K562 (cell line): ENCODE data around the gene DNAJC8. TPM values are rescaled to one million over a fixed set of nuclear protein-coding genes. Genes with fewer than 3 reads are reported as not detected.

Source experiments
- ATAC-seq: fragments of 200-7000 bp; cut with Tn5 transposase; 3 replicates; pipeline ENCODE4 v1.9.1; 2020; ENCODE audit warnings: moderate library complexity
- BruUV-seq: library from RNA; stranded (reverse); fragments of 400-500 nt; replicated peaks from 2 replicates; lab custom pipeline; 2021; lab: Mats Ljungman, UMichigan
- CTCF ChIA-PET: fragments of 300-600 bp; formaldehyde crosslinking; extraction: SDS; loops from one replicate; lab custom pipeline; 2021; ENCODE audit warnings: low intra/inter-chr PET ratio; lab: Yijun Ruan, JAX
- POLR2A ChIA-PET: fragments of 300-600, 350-650 bp; sonication (Branson Sonifier 250); formaldehyde crosslinking; extraction: SDS; loops from one replicate; lab custom pipeline; 2021; ENCODE audit warnings: antibody characterized with exemption, inconsistent platforms; lab: Yijun Ruan, JAX
- DNase-seq, 4 experiments: peaks; one replicate each; pipeline versions ENCODE4 v3.0.0 to v3.0.0-alpha.2; 2011 to 2018; ENCODE audit warnings: low spot score in 3 of 4, mixed read lengths in 3 of 4; ENCODE audit errors: extremely low read depth in 1 of 4
- FAIRE-seq: peaks from 2 replicates; lab custom pipeline; 2011; peaks lifted over from hg19 to GRCh38; lab: Jason Lieb, UNC
- H2AFZ ChIP-seq: 2 replicates; pipeline ENCODE4 v1.6.0; 2011; ENCODE audit warnings: low read depth, low read length, control low read depth, inconsistent platforms
- H3K27ac ChIP-seq: fragments of 200-600 bp; 3 replicates; pipeline ENCODE4 v1.8.0; 2011; ENCODE audit warnings: low read depth, mild to moderate bottlenecking, control low read depth, inconsistent platforms, low read length, moderate library complexity, mixed read lengths; ENCODE audit errors: extremely low read depth
- H3K27me3 ChIP-seq, 2 experiments: fragments of 300-600 bp in 1 of 2; 2 replicates in 1 of 2; 3 replicates in 1 of 2; pipeline versions ENCODE4 v1.6.0 to v1.8.0; 2011; ENCODE audit warnings: inconsistent platforms in 2 of 2, low read length in 2 of 2, mild to moderate bottlenecking in 1 of 2, mixed read lengths in 1 of 2, moderate library complexity in 1 of 2; ENCODE audit not compliant: control insufficient read depth in 2 of 2, insufficient read depth in 2 of 2
- H3K36me3 ChIP-seq: fragments of 300-600 bp; 3 replicates; pipeline ENCODE4 v1.8.0; 2011; ENCODE audit warnings: mild to moderate bottlenecking, low read length, inconsistent platforms; ENCODE audit not compliant: control insufficient read depth, insufficient read depth
- H3K4me1 ChIP-seq, 2 experiments: fragments of 200-600 bp in 1 of 2; replicated peaks in 1 of 2; 2 replicates in 1 of 2; 3 replicates in 1 of 2; pipeline versions ENCODE4 v1.5.1 to v1.8.0; 2011; ENCODE audit warnings: inconsistent platforms in 2 of 2, low read length in 2 of 2, mild to moderate bottlenecking in 1 of 2, mixed read lengths in 1 of 2, moderate library complexity in 1 of 2; ENCODE audit not compliant: control insufficient read depth in 2 of 2, insufficient read depth in 2 of 2
- H3K4me2 ChIP-seq: 2 replicates; pipeline ENCODE4 v1.6.1; 2011; ENCODE audit warnings: low read length, control low read depth, inconsistent platforms, mixed read lengths; ENCODE audit not compliant: insufficient read depth
- H3K4me3 ChIP-seq: fragments of 200-600 bp; sonication (generic), shearing (Covaris generic); 2 replicates; pipeline ENCODE4 v1.5.1; 2016; ENCODE audit warnings: control low read depth, inconsistent platforms
- H3K79me2 ChIP-seq: fragments of 200-600 bp; 3 replicates; pipeline ENCODE4 v1.8.0; 2011; ENCODE audit warnings: low read length, inconsistent platforms; ENCODE audit not compliant: control insufficient read depth, insufficient read depth
- H3K9ac ChIP-seq, 2 experiments: 2 replicates each; pipeline versions ENCODE4 v1.6.0 to v1.6.1; 2011; ENCODE audit warnings: low read depth in 2 of 2, low read length in 2 of 2, control low read depth in 1 of 2, inconsistent platforms in 1 of 2, mild to moderate bottlenecking in 1 of 2, mixed read lengths in 1 of 2; ENCODE audit not compliant: insufficient read depth in 1 of 2
- H3K9me1 ChIP-seq: one replicate; pipeline ENCODE4 v1.6.0; 2011; ENCODE audit warnings: inconsistent platforms, mild to moderate bottlenecking, low read length, moderate library complexity; ENCODE audit not compliant: control insufficient read depth, insufficient read depth
- H3K9me3 ChIP-seq: replicated peaks from 2 replicates; pipeline ENCODE4 v1.5.1; 2011; ENCODE audit warnings: low read depth, low read length, inconsistent platforms; ENCODE audit not compliant: control insufficient read depth, insufficient read depth
- H4K20me1 ChIP-seq: replicated peaks from 2 replicates; pipeline ENCODE4 v1.6.1; 2011; ENCODE audit warnings: low read length, inconsistent platforms, mixed read lengths; ENCODE audit not compliant: control insufficient read depth, insufficient read depth
- BACH1 ChIP-seq: fragments of 200-800 bp; sonication (Bioruptor generic); IDR thresholded peaks from 2 replicates; pipeline ENCODE4 v1.6.1; 2016; ENCODE audit warnings: missing genetic modification characterization, missing compliant biosample characterization
- BCL6 ChIP-seq: fragments of 250-450 bp; sonication (Bioruptor Pico); IDR thresholded peaks from 2 replicates; pipeline ENCODE4 v1.4.0; 2020
- BCOR ChIP-seq: fragments of 450-650 bp; IDR thresholded peaks from 2 replicates; pipeline ENCODE4 v1.6.1; 2016
- CREBBP ChIP-seq: IDR thresholded peaks from one replicate; pipeline ENCODE4 v1.6.1; 2012; ENCODE audit warnings: low read depth, mild to moderate bottlenecking, control low read depth, inconsistent platforms, low read length
- HNRNPL ChIP-seq: fragments of 200-400 bp; formaldehyde crosslinking; IDR thresholded peaks from 2 replicates; pipeline ENCODE4 v1.6.1; 2017; ENCODE audit warnings: low read depth, mild to moderate bottlenecking, low read length
- IRF1 ChIP-seq: sonication (generic); formaldehyde crosslinking; IDR thresholded peaks from 2 replicates; pipeline ENCODE4 v1.8.0; 2022; ENCODE audit warnings: missing genetic modification reagents, mild to moderate bottlenecking, borderline replicate concordance
- KLF1 ChIP-seq: fragments of 450-650 bp; IDR thresholded peaks from 2 replicates; pipeline ENCODE4 v1.6.1; 2016; ENCODE audit warnings: missing genetic modification characterization, missing compliant biosample characterization
- NKRF ChIP-seq: fragments of 450-650 bp; IDR thresholded peaks from 2 replicates; pipeline ENCODE4 v1.6.1; 2016; ENCODE audit warnings: borderline replicate concordance
- PCBP1 ChIP-seq: fragments of 200-400 bp; formaldehyde crosslinking; IDR thresholded peaks from 2 replicates; pipeline ENCODE4 v1.6.1; 2018; ENCODE audit warnings: mild to moderate bottlenecking, low read depth, low read length; ENCODE audit not compliant: poor library complexity, severe bottlenecking
- RBM25 ChIP-seq: fragments of 200-400 bp; formaldehyde crosslinking; IDR thresholded peaks from 2 replicates; pipeline ENCODE4 v1.6.1; 2018; ENCODE audit warnings: low read length, low read depth, moderate library complexity; ENCODE audit not compliant: severe bottlenecking
- SNIP1 ChIP-seq: fragments of 450-650 bp; IDR thresholded peaks from 2 replicates; pipeline ENCODE4 v1.7.1; 2017; ENCODE audit warnings: low read depth, mild to moderate bottlenecking
- TAL1 ChIP-seq: fragments of 450-650 bp; IDR thresholded peaks from 2 replicates; pipeline ENCODE4 v1.6.1; 2016; ENCODE audit warnings: mild to moderate bottlenecking
- ZNF174 ChIP-seq: fragments of 250-450 bp; sonication (Bioruptor Pico); IDR thresholded peaks from 2 replicates; pipeline ENCODE4 v1.4.0; 2020; ENCODE audit warnings: mild to moderate bottlenecking
- ZNF436 ChIP-seq: fragments of 250-450, 450-650 bp; sonication (Bioruptor Pico); formaldehyde crosslinking; IDR thresholded peaks from 2 replicates; pipeline ENCODE4 v1.7.0; 2020; ENCODE audit warnings: mild to moderate bottlenecking
- WGBS: fragments of 100-300 bp; shearing (Covaris generic); methylation state at CpG from one replicate; pipeline ENCODE4 v1.1.6; 2016; ENCODE audit warnings: low coverage, mixed read lengths; ENCODE audit not compliant: insufficient coverage; ENCODE audit errors: missing lambda C conversion rate; 5-methylcytosine and 5-hydroxymethylcytosine counted together
- in situ Hi-C: fragments of 300-500 bp; cut with MboI; formaldehyde crosslinking; loops from 4 replicates; pipeline ENCODE4 v1.15.0; 2018; ENCODE audit warnings: inconsistent platforms, mixed read lengths
- intact Hi-C: fragments of 100-400 bp; cut with micrococcal nuclease; formaldehyde crosslinking; loops from 2 replicates; pipeline ENCODE4 v1.14.2; 2022
- polyA plus RNA-seq, 8 experiments: library from polyadenylated mRNA; depleted of rRNA in 4 of 8; stranded (reverse) in 5 of 8; unstranded in 3 of 8; fragments of >200 nt; fragmentation: Nextera tagmentation in 2 of 8; fragmentation: Illumina TruSeq in 1 of 8; extraction: Ambion mirVana in 2 of 8; extraction: Trizol in 1 of 8; gene quantifications; 2 replicates each; pipeline versions ENCODE4 v1.2.1 to v1.2.3, GENCODE V29; 2011 to 2014; ENCODE audit warnings: inconsistent platforms in 1 of 8, missing spikeins in 1 of 8
- total RNA-seq, 7 experiments: library from RNA; depleted of rRNA in 6 of 7; stranded (reverse); fragments of >200 nt in 6 of 7; fragmentation: Illumina TruSeq in 2 of 7; extraction: Trizol in 2 of 7; gene quantifications; 2 replicates each; pipeline versions ENCODE4 v1.2.1 to v1.2.3, GENCODE V29; 2011 to 2021; ENCODE audit warnings: low replicate concordance in 1 of 7
- TF ChIP-seq, protein P1 (sequence below): fragments of 450-650 bp; IDR thresholded peaks from 2 replicates; pipeline ENCODE4 v1.6.1; 2014; ENCODE audit warnings: low read depth, mild to moderate bottlenecking, moderate library complexity, borderline replicate concordance
- TF ChIP-seq, protein P2 (sequence below): fragments of 250-450 bp; sonication (Bioruptor Pico); IDR thresholded peaks from 2 replicates; pipeline ENCODE4 v1.9.0; 2021; ENCODE audit warnings: mild to moderate bottlenecking, inconsistent platforms

DNAJC8 gene
- total and polyA plus RNA-seq, 9 of the 15 experiments (the other 6 are each of a cell fraction or from before 2014, with no cell fraction given): 143 to 508 (median 209) TPM

GRCh38 chr1:28155628-28156027 is 77.2 kb downstream of the DNAJC8 start (continued):
- TF ChIP-seq NKRF (no peak), RBM25 (peak; percentile 4), BCOR (0 out of 2 replicates have a peak, but pooled peaks have one; percentile 6), IRF1 (no peak), ZNF174 (CRISPR knock-in tag) (no peak), KLF1 (tag) (no peak), TAL1 (no peak), CREBBP (no peak)

DNA sequence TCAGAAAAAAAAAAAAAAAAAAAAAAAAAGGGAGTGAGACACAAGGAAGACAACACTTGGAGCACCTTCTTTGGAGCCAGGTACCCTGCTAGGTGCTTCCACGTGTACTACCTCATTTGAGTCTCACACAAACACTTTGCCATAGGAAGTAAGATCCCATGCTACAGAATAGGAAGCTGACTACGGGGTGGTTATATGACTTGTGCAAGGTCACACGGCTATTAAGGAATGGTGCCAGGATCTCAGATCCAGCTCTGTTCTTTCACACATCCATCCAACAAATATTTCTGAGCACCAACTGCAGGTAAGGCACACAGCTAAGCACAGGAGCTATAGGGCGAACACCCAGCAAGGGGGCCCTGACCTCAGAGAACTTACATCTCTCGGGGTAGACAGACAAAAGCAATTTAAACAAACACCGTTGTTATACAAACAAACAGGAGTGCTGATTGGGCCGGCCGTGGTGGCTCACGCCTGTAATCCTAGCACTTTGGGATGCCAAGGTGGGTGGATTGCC is 78.7 kb downstream of the DNAJC8 start:
- H3K27me3 ChIP-seq: no peaks in the 10 kb centered on the region; a peak in 1 of 5 replicates
- no peak overlapping the region for H3K9ac ChIP-seq
- POLR2A ChIA-PET: interaction anchor here (1.2 to 2.0 kb wide), 3 partner anchors 10 to 18 kb away, joined by 3 to 5 read pairs (median 5); no protein-coding TSS in a partner anchor
- 63% methylated on average over 9 of the region's 9 CpGs for WGBS
- CTCF ChIA-PET: no interaction called here
- no peaks in the 10 kb centered on the region for H3K9me1 ChIP-seq
- H3K79me2 ChIP-seq: no peaks in the 10 kb centered on the region
- ATAC-seq: no peak
- no TSS peak for BruUV-seq
- H3K4me1 ChIP-seq: peaks cover 18 to 22% of the 10 kb centered on the region in 2 experiments
- H4K20me1 ChIP-seq: no peaks in the 10 kb centered on the region
- in situ Hi-C loops (no loop called here), intact Hi-C loops (no loop called here)
- H3K4me2 ChIP-seq: no peak overlapping the region
- H3K4me3 ChIP-seq: no peak overlapping the region
- H2AFZ ChIP-seq: peak overlapping the region; percentile 42
- H3K36me3 ChIP-seq: no peaks in the 10 kb centered on the region
- DNase-seq: no peak
- H3K27ac ChIP-seq: no peak overlapping the region
- no peak for FAIRE-seq
- no peaks in the 10 kb centered on the region for H3K9me3 ChIP-seq
- TF ChIP-seq ZNF436 (CRISPR knock-in tag) (no peak), HNRNPL (no peak), BACH1 (no peak), SNIP1 (no peak), BCL6 (CRISPR knock-in tag) (no peak), PCBP1 (no peak)
- TF ChIP-seq, protein P1, sequence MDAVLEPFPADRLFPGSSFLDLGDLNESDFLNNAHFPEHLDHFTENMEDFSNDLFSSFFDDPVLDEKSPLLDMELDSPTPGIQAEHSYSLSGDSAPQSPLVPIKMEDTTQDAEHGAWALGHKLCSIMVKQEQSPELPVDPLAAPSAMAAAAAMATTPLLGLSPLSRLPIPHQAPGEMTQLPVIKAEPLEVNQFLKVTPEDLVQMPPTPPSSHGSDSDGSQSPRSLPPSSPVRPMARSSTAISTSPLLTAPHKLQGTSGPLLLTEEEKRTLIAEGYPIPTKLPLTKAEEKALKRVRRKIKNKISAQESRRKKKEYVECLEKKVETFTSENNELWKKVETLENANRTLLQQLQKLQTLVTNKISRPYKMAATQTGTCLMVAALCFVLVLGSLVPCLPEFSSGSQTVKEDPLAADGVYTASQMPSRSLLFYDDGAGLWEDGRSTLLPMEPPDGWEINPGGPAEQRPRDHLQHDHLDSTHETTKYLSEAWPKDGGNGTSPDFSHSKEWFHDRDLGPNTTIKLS: no peak
- TF ChIP-seq, protein P2, sequence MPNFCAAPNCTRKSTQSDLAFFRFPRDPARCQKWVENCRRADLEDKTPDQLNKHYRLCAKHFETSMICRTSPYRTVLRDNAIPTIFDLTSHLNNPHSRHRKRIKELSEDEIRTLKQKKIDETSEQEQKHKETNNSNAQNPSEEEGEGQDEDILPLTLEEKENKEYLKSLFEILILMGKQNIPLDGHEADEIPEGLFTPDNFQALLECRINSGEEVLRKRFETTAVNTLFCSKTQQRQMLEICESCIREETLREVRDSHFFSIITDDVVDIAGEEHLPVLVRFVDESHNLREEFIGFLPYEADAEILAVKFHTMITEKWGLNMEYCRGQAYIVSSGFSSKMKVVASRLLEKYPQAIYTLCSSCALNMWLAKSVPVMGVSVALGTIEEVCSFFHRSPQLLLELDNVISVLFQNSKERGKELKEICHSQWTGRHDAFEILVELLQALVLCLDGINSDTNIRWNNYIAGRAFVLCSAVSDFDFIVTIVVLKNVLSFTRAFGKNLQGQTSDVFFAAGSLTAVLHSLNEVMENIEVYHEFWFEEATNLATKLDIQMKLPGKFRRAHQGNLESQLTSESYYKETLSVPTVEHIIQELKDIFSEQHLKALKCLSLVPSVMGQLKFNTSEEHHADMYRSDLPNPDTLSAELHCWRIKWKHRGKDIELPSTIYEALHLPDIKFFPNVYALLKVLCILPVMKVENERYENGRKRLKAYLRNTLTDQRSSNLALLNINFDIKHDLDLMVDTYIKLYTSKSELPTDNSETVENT: peak; percentile 43; the same call in 1 of the 2 replicates
